Tibial nerve (tissue), 4 donors: ENCODE results near the gene LYPD4.

Experiments
- CTCF ChIP-seq, 5 experiments: fragments of 200-600 bp in 3 of 5; fragments of 450-650 bp in 2 of 5; sonication (generic) in 3 of 5; IDR thresholded peaks; one replicate each; pipeline ENCODE4 v1.5.1; 2016 to 2019; ENCODE audit warnings: antibody characterized with exemption in 5 of 5, mild to moderate bottlenecking in 3 of 5, moderate library complexity in 2 of 5
- EP300 ChIP-seq, 2 donors: sonication (generic); formaldehyde crosslinking; IDR thresholded peaks; one replicate each; pipeline ENCODE4 v1.6.1; 2017; ENCODE audit warnings: antibody characterized with exemption in 2 of 2, mild to moderate bottlenecking in 1 of 2
- POLR2A ChIP-seq, 2 donors: fragments of 450-650 bp; IDR thresholded peaks; one replicate each; pipeline ENCODE4 v1.6.1; 2017; ENCODE audit warnings: antibody characterized with exemption in 2 of 2, mild to moderate bottlenecking in 2 of 2, moderate library complexity in 2 of 2

GRCh38 chr19:41862445-41862986, 18.0 kb upstream of the LYPD4 start:
- no peak for TF ChIP-seq EP300 (IDR thresholded peaks at IDR 0.05)
- TF ChIP-seq POLR2A (IDR thresholded peaks at IDR 0.05) = no peak
- no peak for TF ChIP-seq CTCF (IDR thresholded peaks at IDR 0.05)
